ENCODE measurements around the gene ZNF239. TPM values are rescaled to one million over a fixed set of nuclear protein-coding genes. Genes with fewer than 3 reads are reported as not detected.
"Not testable (repeated sequence)": the region's sequence is repeated elsewhere in the genome, so short reads cannot be mapped to it uniquely, and the experiment has no call there.

ZNF239 gene
- total and polyA plus RNA-seq, 2 donors from 2014 or later: 4.5 to 4.7 TPM

GRCh38 chr10:43591303-43591904 is 17.0 kb upstream of the ZNF239 start:
- no peaks in the 10 kb centered on the region for H3K27me3 ChIP-seq (ENCODE audit: control insufficient read depth, insufficient read depth, low read length)
- TF ChIP-seq, protein P1, sequence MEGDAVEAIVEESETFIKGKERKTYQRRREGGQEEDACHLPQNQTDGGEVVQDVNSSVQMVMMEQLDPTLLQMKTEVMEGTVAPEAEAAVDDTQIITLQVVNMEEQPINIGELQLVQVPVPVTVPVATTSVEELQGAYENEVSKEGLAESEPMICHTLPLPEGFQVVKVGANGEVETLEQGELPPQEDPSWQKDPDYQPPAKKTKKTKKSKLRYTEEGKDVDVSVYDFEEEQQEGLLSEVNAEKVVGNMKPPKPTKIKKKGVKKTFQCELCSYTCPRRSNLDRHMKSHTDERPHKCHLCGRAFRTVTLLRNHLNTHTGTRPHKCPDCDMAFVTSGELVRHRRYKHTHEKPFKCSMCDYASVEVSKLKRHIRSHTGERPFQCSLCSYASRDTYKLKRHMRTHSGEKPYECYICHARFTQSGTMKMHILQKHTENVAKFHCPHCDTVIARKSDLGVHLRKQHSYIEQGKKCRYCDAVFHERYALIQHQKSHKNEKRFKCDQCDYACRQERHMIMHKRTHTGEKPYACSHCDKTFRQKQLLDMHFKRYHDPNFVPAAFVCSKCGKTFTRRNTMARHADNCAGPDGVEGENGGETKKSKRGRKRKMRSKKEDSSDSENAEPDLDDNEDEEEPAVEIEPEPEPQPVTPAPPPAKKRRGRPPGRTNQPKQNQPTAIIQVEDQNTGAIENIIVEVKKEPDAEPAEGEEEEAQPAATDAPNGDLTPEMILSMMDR (IDR thresholded peaks at IDR 0.05; ENCODE audit: borderline replicate concordance, extremely low read depth, insufficient read depth): no peak
- H3K27ac ChIP-seq (ENCODE audit: low read depth in 2 of 2, low read length in 2 of 2): no peak overlapping the region
- no peak overlapping the region for H3K4me3 ChIP-seq (ENCODE audit: low read length in 3 of 3)
- peaks cover 0 to 6% (median 0%) of the 10 kb centered on the region in 3 donors for H3K4me1 ChIP-seq (ENCODE audit: control insufficient read depth in 2 of 3, insufficient read depth in 2 of 3, low read depth in 1 of 3, low read length in 3 of 3)
- H3K9ac ChIP-seq (ENCODE audit: low read length in 3 of 3): no peak overlapping the region
- DNase-seq: no peak
- intact Hi-C loops (cut with DNase I): no loop called here
- no peak for FAIRE-seq
- H3K36me3 ChIP-seq (ENCODE audit: control insufficient read depth in 2 of 3, insufficient read depth in 3 of 3, low read length in 3 of 3): no peaks in the 10 kb centered on the region
- peaks cover 0 to 4% (median 0%) of the 10 kb centered on the region in 3 donors for H3K9me3 ChIP-seq (ENCODE audit: control insufficient read depth in 2 of 3, insufficient read depth in 1 of 3, low read length in 3 of 3)

DNA sequence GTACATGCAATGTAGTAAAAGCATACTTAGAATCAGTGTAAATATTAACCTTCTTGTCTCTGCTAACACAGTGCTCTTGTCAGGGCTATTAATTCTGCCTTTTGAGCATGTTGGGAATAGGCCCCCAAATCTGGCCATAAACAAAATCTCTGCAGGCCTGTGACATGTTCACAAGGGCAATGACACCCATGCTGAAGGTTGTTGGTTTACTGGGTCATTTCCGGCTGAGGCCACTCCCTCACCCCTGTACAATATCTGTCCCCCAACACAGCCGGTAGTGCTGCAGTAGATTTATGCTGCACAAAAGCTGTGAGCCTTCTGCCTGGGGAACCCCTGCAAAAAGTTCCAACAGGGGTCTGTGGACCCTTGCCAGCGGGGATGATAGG is 12.3 kb upstream of the ZNF239 start:
- FAIRE-seq; intact Hi-C loops (cut with DNase I): not testable (repeated sequence)

GRCh38 chr10:43585981-43586729 is 11.7 kb upstream of the ZNF239 start:
- intact Hi-C loops (cut with DNase I): no loop called here
- TF ChIP-seq, protein P1 (IDR thresholded peaks at IDR 0.05; ENCODE audit: borderline replicate concordance, extremely low read depth, insufficient read depth): no peak
- Histone ChIP-seq H3K36me3 (ENCODE audit: control insufficient read depth in 2 of 3, insufficient read depth in 3 of 3, low read length in 3 of 3) (no peaks in the 10 kb centered on the region), H3K27ac (ENCODE audit: low read depth in 2 of 2, low read length in 2 of 2) (no peak overlapping the region), H3K27me3 (ENCODE audit: control insufficient read depth, insufficient read depth, low read length) (no peaks in the 10 kb centered on the region), H3K4me1 (ENCODE audit: control insufficient read depth in 2 of 3, insufficient read depth in 2 of 3, low read depth in 1 of 3, low read length in 3 of 3) (no peaks in the 10 kb centered on the region), H3K9ac (ENCODE audit: low read length in 3 of 3) (no peak overlapping the region), H3K9me3 (ENCODE audit: control insufficient read depth in 2 of 3, insufficient read depth in 1 of 3, low read length in 3 of 3) (peaks cover 0 to under 1% (median 0%) of the 10 kb centered on the region in 3 donors), H3K4me3 (ENCODE audit: low read length in 3 of 3) (no peak overlapping the region)
- DNase-seq (peak in 1 of 5 donors; percentile 34), FAIRE-seq (no peak)

More for the DNA sequence above, 12.3 kb upstream of the ZNF239 start:
- H3K27ac ChIP-seq (ENCODE audit: low read depth in 2 of 2, low read length in 2 of 2); H3K36me3 ChIP-seq (ENCODE audit: control insufficient read depth in 2 of 3, insufficient read depth in 3 of 3, low read length in 3 of 3); H3K4me3 ChIP-seq (ENCODE audit: low read length in 3 of 3); H3K27me3 ChIP-seq (ENCODE audit: control insufficient read depth, insufficient read depth, low read length); H3K4me1 ChIP-seq (ENCODE audit: control insufficient read depth in 2 of 3, insufficient read depth in 2 of 3, low read depth in 1 of 3, low read length in 3 of 3); H3K9ac ChIP-seq (ENCODE audit: low read length in 3 of 3); H3K9me3 ChIP-seq (ENCODE audit: control insufficient read depth in 2 of 3, insufficient read depth in 1 of 3, low read length in 3 of 3): not testable (repeated sequence)
- DNase-seq: peak in 1 of 5 donors; percentile 5

DNA sequence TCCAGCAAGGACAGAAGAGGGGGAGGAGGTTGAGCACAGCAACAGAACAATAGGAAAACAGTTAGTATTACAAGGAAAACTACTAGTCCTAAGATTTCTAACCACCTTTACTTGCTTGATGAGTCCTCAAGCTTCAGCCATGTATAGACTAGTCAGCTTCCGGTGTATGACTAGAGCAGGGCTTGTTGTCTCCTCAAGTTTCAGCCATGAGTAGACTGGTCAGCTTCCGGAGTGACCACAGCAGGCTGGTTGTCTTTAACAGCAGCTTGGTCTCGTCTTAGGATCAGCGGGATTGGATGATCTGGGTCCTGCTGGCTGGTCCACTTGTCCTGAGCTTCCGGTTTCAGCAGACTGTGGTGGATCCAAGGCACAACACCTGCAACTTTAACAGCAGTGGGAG is 10.6 kb upstream of the ZNF239 start:
- H3K9ac ChIP-seq (ENCODE audit: low read length in 3 of 3): no peak overlapping the region
- no peak overlapping the region for H3K27ac ChIP-seq (ENCODE audit: low read depth in 2 of 2, low read length in 2 of 2)
- no peaks in the 10 kb centered on the region for H3K36me3 ChIP-seq (ENCODE audit: control insufficient read depth in 2 of 3, insufficient read depth in 3 of 3, low read length in 3 of 3)
- no peak overlapping the region for H3K4me3 ChIP-seq (ENCODE audit: low read length in 3 of 3)
- intact Hi-C loops (cut with DNase I): no loop called here
- no peak for DNase-seq
- no peak for FAIRE-seq
- no peaks in the 10 kb centered on the region for H3K9me3 ChIP-seq (ENCODE audit: control insufficient read depth in 2 of 3, insufficient read depth in 1 of 3, low read length in 3 of 3)
- no peaks in the 10 kb centered on the region for H3K4me1 ChIP-seq (ENCODE audit: control insufficient read depth in 2 of 3, insufficient read depth in 2 of 3, low read depth in 1 of 3, low read length in 3 of 3)
- no peaks in the 10 kb centered on the region for H3K27me3 ChIP-seq (ENCODE audit: control insufficient read depth, insufficient read depth, low read length)
- TF ChIP-seq, protein P1 (IDR thresholded peaks at IDR 0.05; ENCODE audit: borderline replicate concordance, extremely low read depth, insufficient read depth): no peak

Measured in kidney (tissue), 14 donors.